Measurements from ENCODE around the gene LAMB4.

Gene LAMB4

GRCh38 chr7:107995184-107996071 is 134.7 kb downstream of the LAMB4 start:
- DNase-seq (ENCODE audit: low read depth, low spot score) = peak; percentile 88

GRCh38 chr7:107994421-107995030 is 135.6 kb downstream of the LAMB4 start:
- no peak for DNase-seq (ENCODE audit: low read depth, low spot score)

DNA sequence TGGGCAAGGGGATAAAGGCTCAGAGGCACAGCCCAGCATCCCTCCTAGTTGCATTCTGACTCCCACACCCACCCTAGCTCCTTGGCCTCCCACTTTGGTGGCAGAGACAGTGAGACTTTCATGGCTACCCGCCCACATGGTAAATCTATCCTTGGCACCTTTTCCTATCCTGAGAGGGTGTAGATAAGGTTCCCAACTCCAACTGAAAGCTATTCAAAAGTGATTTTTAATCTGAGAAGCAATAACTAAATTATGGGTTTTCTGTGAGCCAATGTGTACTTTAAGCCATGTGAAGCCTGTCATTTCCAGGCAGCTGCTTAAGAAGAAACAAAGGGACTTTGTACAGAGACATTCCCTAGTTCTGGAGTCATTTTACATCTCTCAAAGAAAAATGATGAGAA is 136.3 kb downstream of the LAMB4 start:
- DNase-seq (ENCODE audit: low read depth, low spot score) = no peak

- no peak for DNase-seq (ENCODE audit: low read depth, low spot score)
Measured at GRCh38 chr7:107989618-107990373, 140.4 kb downstream of the LAMB4 start.

- DNase-seq (ENCODE audit: low read depth, low spot score) = no peak
Measured at GRCh38 chr7:107982918-107983389, 147.2 kb downstream of the LAMB4 start.

DNA sequence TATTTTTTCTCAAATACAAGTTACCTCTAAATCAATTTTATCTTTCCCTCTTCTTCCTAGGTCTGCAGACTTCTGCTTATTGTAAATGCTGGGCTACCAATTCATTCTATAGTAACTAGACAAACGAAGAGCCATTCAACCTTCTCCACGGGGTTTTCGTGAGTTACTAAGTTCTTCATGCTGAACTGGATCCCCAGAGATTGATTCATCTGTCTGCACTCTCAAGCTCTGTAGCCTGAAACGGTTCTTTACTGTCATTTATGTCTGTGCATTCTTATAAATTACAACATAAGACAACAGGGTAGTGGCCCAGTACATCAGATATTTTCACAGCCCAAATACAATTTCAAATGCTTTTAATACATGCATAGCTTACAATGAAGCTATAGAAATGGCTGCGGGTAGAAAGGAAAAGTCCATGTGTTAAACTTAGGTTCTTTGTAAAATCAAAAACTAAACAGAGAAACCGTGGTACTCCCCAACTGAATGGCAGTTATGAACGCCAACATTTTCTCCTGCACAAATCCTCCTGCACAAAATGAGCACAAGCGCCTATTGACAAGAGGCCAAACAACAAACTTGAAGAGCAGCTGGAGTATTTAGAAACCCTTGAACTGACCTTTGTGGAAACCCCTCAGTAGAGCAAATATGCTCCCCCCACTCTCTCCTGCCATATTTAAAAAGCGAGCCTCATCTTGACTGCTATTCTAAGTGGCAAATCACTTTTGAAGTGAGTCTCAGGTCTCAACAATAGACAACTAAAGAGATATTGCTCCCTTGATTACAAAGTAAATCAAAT is 147.9 kb downstream of the LAMB4 start:
- no peak for DNase-seq (ENCODE audit: low read depth, low spot score)

DNA sequence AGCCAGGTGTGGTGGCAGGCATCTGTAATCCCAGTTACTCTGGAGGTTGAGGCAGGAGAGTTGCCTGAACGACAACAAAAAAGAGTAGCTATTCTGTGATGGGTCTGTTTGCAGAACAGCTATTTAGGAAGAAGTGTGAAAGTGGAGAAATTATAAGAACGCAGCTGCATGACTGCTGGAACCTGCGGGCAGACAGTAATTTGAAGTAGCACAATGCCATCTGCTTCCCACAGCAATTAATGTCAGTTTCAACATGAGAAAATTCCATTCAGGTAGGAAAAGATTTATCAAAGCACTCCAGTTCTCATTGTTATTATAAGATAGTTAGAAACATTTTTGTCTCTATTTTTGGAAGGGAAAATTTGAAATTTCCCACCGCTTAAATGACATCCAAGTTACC is 148.7 kb downstream of the LAMB4 start:
- DNase-seq (ENCODE audit: low read depth, low spot score) = no peak

GRCh38 chr7:107980671-107981190 is 149.4 kb downstream of the LAMB4 start:
- no peak for DNase-seq (ENCODE audit: low read depth, low spot score)

- DNase-seq (ENCODE audit: low read depth, low spot score) = no peak
Measured at GRCh38 chr7:107980171-107980570, 150.0 kb downstream of the LAMB4 start.

DNA sequence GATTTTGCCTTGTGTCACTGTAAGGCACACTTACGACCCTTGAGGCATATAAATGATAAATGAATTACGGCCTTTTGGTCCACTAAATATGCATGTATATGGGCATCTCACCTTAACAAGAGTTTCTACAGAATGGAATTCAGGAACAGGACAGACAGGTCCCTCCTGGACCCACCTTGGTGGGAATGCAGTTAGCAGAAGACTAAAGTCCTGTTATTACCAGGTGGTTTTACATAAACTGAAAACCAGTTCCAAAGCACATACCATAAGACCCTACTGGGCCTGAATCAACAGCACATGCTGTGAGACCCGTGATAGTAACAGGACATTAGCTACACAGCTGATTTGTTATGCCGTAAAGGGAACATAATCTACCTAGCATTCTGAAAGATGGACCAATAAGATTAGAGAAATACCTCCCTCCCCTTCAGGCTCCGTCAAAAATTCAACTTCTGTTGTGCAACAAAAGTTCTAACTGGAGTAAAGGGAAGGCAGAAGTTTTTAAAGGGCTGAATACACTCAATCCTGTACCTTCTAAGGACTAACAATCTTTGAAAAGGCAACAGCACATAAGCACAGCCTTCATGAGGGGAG is 151.2 kb downstream of the LAMB4 start:
- DNase-seq (ENCODE audit: low read depth, low spot score) = no peak

- DNase-seq (ENCODE audit: low read depth, low spot score) = peak; percentile 31
Measured at GRCh38 chr7:107977048-107977447, 153.1 kb downstream of the LAMB4 start.

DNA sequence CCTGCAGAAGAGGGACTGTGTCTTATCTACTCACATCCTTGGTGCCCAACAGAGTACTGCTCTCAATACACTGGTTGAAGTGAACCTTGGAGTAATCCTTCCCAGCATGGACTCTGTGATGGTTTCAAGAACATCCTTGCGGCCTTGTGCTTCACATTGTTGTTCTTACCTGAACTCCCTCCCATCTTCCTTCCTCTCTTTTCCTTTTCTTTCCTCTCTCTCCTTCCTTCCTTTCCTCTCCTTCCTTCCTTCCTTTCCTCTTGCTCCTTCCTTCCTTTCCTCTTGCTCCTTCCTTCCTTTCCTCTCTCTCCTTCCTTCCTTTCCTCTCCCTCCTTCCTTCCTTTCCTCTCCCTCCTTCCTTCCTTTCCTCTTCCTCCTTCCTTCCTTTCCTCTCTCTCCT is 153.5 kb downstream of the LAMB4 start:
- DNase-seq (ENCODE audit: low read depth, low spot score) = no peak

GRCh38 chr7:107975394-107976013 is 154.7 kb downstream of the LAMB4 start:
- DNase-seq (ENCODE audit: low read depth, low spot score) = no peak

GRCh38 chr7:107973861-107974260 is 156.3 kb downstream of the LAMB4 start:
- DNase-seq (ENCODE audit: low read depth, low spot score) = no peak

Data from ELF-1 (cell line).